Neuronal stem cell (in vitro differentiated cells): Measurements from ENCODE around the gene ZNF423.
A peak's percentile ranks its signal among the peaks of the same experiment; 100 is the strongest.

Experiments used
- DNase-seq: peaks from one replicate; pipeline ENCODE4 v3.0.0-alpha.2; 2013; ENCODE audit warnings: low spot score
- H2AFZ ChIP-seq: one replicate; pipeline ENCODE4 v1.6.1; 2013; ENCODE audit warnings: mild to moderate bottlenecking, low read length, inconsistent platforms
- H2AK5ac ChIP-seq: 2 replicates; pipeline ENCODE4 v1.6.1; 2013; ENCODE audit warnings: low read depth, mild to moderate bottlenecking, inconsistent platforms, low read length, moderate library complexity, mixed read lengths
- H2BK120ac ChIP-seq: 2 replicates; pipeline ENCODE4 v1.6.1; 2013; ENCODE audit warnings: low read depth, mild to moderate bottlenecking, inconsistent platforms, low read length, moderate library complexity, mixed read lengths
- H2BK12ac ChIP-seq: one replicate; pipeline ENCODE4 v1.6.1; 2013; ENCODE audit warnings: low read length, inconsistent platforms
- H2BK15ac ChIP-seq: 2 replicates; pipeline ENCODE4 v1.6.1; 2013; ENCODE audit warnings: mild to moderate bottlenecking, low read length, inconsistent platforms, mixed read lengths
- H2BK5ac ChIP-seq: one replicate; pipeline ENCODE4 v1.6.1; 2013; ENCODE audit warnings: inconsistent platforms, mild to moderate bottlenecking, low read length, moderate library complexity
- H3K14ac ChIP-seq: one replicate; pipeline ENCODE4 v1.6.1; 2013; ENCODE audit warnings: low read length, inconsistent platforms
- H3K18ac ChIP-seq: 2 replicates; pipeline ENCODE4 v1.6.1; 2013; ENCODE audit warnings: low read length, inconsistent platforms
- H3K23ac ChIP-seq: 2 replicates; pipeline ENCODE4 v1.6.1; 2013; ENCODE audit warnings: low read depth, mild to moderate bottlenecking, mixed read lengths, low read length, inconsistent platforms; ENCODE audit not compliant: poor library complexity
- H3K27ac ChIP-seq: replicated peaks from 3 replicates; pipeline ENCODE4 v1.5.1; 2013; ENCODE audit warnings: low read length, inconsistent platforms
- H3K27me3 ChIP-seq, 3 experiments: 2 replicates each; pipeline ENCODE4 v1.6.1; 2013; ENCODE audit warnings: low read length in 3 of 3, mild to moderate bottlenecking in 2 of 3, inconsistent platforms in 1 of 3, low read depth in 1 of 3, mixed read lengths in 1 of 3, moderate library complexity in 1 of 3; ENCODE audit not compliant: control insufficient read depth in 3 of 3, insufficient read depth in 3 of 3
- H3K36me3 ChIP-seq, 2 donors: replicated peaks in 1 of 2; 2 replicates each; pipeline ENCODE4 v1.6.1; 2013; ENCODE audit warnings: low read length in 2 of 2; ENCODE audit not compliant: control insufficient read depth in 2 of 2, insufficient read depth in 2 of 2
- H3K4ac ChIP-seq: 2 replicates; pipeline ENCODE4 v1.6.1; 2013; ENCODE audit warnings: inconsistent platforms, mild to moderate bottlenecking, low read length, moderate library complexity
- H3K4me1 ChIP-seq, 2 donors: 1 replicate in 1 of 2; 2 replicates in 1 of 2; pipeline ENCODE4 v1.6.1; 2013; ENCODE audit warnings: low read length in 2 of 2, low read depth in 1 of 2; ENCODE audit not compliant: control insufficient read depth in 2 of 2, insufficient read depth in 1 of 2
- H3K4me2 ChIP-seq: one replicate; pipeline ENCODE4 v1.6.1; 2013; ENCODE audit warnings: mild to moderate bottlenecking, low read length, inconsistent platforms; ENCODE audit not compliant: insufficient read depth, poor library complexity, severe bottlenecking
- H3K4me3 ChIP-seq, 2 donors: 2 replicates each; pipeline ENCODE4 v1.5.1; 2013; ENCODE audit warnings: low read length in 2 of 2, mild to moderate bottlenecking in 2 of 2, inconsistent platforms in 1 of 2, moderate library complexity in 1 of 2
- H3K79me1 ChIP-seq: one replicate; pipeline ENCODE4 v1.6.1; 2013; ENCODE audit warnings: low read depth, mild to moderate bottlenecking, inconsistent platforms, low read length, moderate library complexity
- H3K9ac ChIP-seq: one replicate; pipeline ENCODE4 v1.6.1; 2013; ENCODE audit warnings: mild to moderate bottlenecking, low read depth, low read length, inconsistent platforms; ENCODE audit not compliant: poor library complexity
- H3K9me3 ChIP-seq, 2 donors: replicated peaks in 1 of 2; 2 replicates each; pipeline versions ENCODE3 to v1.6.1; 2013; ENCODE audit warnings: low read length in 2 of 2, mild to moderate bottlenecking in 2 of 2, inconsistent platforms in 1 of 2, low read depth in 1 of 2, mixed read lengths in 1 of 2, moderate library complexity in 1 of 2; ENCODE audit not compliant: control insufficient read depth in 2 of 2, insufficient read depth in 1 of 2
- H4K8ac ChIP-seq: one replicate; pipeline ENCODE4 v1.6.1; 2013; ENCODE audit warnings: low read depth, mild to moderate bottlenecking, inconsistent platforms, low read length, moderate library complexity
- H4K91ac ChIP-seq: one replicate; pipeline ENCODE4 v1.6.1; 2013; ENCODE audit warnings: low read length, low read depth, mild to moderate bottlenecking, inconsistent platforms; ENCODE audit not compliant: poor library complexity
- WGBS, 2 donors: extraction: QIAGEN DNeasy Blood & Tissue Kit; methylation state at CpG; one replicate each; pipeline ENCODE4 v1.1.7; 2013; ENCODE audit warnings: missing lambda C conversion rate in 2 of 2, mixed read lengths in 1 of 2; ENCODE audit not compliant: insufficient read length in 2 of 2, insufficient replicate concordance in 1 of 2; ENCODE audit errors: extremely low coverage in 2 of 2; 5-methylcytosine and 5-hydroxymethylcytosine counted together

Gene ZNF423

DNA sequence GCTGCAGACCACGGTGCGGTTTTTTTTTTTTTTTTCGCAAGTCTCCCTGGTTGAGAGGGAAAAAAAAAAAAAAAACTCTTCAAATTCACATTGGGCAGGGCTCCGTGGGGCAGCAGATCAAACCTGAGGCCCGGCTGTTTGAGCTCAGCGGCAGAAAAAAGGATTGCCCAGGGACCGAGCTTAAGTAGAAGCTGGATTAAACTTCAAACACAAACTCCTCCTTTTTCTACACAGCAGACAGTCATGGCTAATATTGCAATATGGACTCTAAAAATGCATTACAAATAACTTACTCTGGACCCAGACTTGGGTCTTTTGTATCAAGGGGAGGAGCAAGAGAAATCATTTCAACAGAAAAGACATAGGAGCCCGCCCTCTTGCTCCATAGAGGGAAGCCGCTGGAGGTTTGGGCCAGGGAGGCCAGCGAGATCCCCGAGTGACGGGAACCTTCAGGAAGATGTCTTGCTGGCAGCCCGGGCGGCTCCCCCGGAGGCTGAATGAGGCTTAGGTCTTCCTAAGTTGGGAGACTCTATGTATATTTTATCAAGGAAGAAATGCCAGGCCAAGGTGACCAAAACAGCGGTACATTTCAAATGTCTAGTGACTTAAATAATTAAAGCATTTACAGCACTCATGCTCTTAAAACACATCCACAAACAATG, 167.7 kb downstream of the ZNF423 start:
- Histone ChIP-seq H3K4me1 (peaks cover 0 to 3% of the 10 kb centered on the region in 2 donors), H3K9me3 (no peaks in the 10 kb centered on the region), H3K27me3 (no peaks in the 10 kb centered on the region), H3K18ac (peak overlapping the region; percentile 33), H2AK5ac (peak overlapping the region; percentile 60), H3K36me3 (peaks cover 0 to 42% of the 10 kb centered on the region in 2 donors), H3K23ac (no peak overlapping the region), H3K79me1 (peaks cover 4% of the 10 kb centered on the region), H2BK12ac (no peak overlapping the region), H3K14ac (no peak overlapping the region), H3K27ac (no peak overlapping the region), H3K4ac (no peak overlapping the region), H4K91ac (no peak overlapping the region), H3K9ac (no peak overlapping the region), H3K4me3 (no peak overlapping the region), H2BK5ac (no peak overlapping the region), H2BK120ac (no peak overlapping the region), H2AFZ (no peak overlapping the region), H3K4me2 (no peak overlapping the region), H2BK15ac (no peak overlapping the region), H4K8ac (no peak overlapping the region)
- WGBS, 2 donors = no CpG with 5 or more reads among the region's 16 CpGs
- no peak for DNase-seq

DNA sequence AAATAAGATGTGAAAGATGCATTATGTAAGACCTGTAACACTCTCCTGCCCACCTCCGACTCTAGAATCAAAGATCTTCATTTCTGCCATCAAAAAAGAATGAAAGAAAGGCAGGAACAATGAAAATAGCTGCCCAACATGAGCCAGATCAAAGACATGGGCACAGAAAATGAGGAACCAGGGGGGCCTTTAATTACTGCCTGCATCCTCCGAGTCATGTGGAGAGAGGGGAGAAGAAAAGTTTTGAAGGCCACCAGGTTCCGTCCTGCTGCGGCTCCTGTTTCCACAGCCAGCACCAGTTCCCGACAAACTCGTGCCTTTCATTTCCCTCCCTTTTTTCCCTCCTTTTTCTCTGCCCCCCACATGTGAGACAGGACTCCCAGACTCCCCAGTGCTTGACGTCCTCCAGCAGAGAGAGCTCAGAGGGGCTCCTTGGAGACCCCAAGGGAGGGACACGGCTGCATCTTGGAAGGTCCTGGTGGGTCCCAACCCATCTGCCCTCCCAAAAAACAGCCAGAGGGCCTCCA, 168.4 kb downstream of the ZNF423 start:
- peaks cover 4% of the 10 kb centered on the region for H3K79me1 ChIP-seq
- no peak overlapping the region for H2BK12ac ChIP-seq
- no peak overlapping the region for H2BK120ac ChIP-seq
- no peak overlapping the region for H4K91ac ChIP-seq
- peak overlapping the region; percentile 33 for H3K18ac ChIP-seq
- H3K4me3 ChIP-seq = no peak overlapping the region
- H3K4me2 ChIP-seq = no peak overlapping the region
- no peak overlapping the region for H2AFZ ChIP-seq
- H2BK5ac ChIP-seq = no peak overlapping the region
- DNase-seq = no peak
- peaks cover 0 to 42% of the 10 kb centered on the region in 2 donors for H3K36me3 ChIP-seq
- H2BK15ac ChIP-seq = no peak overlapping the region
- no peak overlapping the region for H3K9ac ChIP-seq
- H3K4ac ChIP-seq = no peak overlapping the region
- no CpG with 5 or more reads among the region's 8 CpGs for WGBS, 2 donors
- no peaks in the 10 kb centered on the region for H3K27me3 ChIP-seq
- H4K8ac ChIP-seq = no peak overlapping the region
- no peak overlapping the region for H3K14ac ChIP-seq
- no peaks in the 10 kb centered on the region for H3K9me3 ChIP-seq
- peak overlapping the region; percentile 60 for H2AK5ac ChIP-seq
- H3K27ac ChIP-seq = no peak overlapping the region
- no peak overlapping the region for H3K23ac ChIP-seq
- H3K4me1 ChIP-seq = peaks cover 0 to 3% of the 10 kb centered on the region in 2 donors

DNA sequence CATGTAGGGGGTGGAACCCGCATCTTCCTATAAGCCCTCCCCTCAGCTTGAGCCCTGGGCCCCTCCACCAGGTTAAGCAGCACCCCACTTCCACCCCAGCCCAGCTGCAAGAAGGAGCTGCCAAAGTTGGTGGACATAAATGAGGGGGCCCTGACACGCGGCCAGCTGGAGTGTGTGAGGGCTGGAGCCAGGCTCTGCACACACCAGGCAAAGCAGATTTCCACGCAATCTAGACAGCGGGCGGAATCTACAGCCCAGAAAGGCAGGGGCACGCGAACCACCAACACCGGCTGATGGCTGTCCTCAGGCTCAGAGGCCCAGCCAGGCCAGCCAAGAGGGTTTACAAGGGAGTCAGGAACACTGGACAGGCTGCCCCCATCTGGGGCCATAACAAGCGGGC, 171.2 kb downstream of the ZNF423 start:
- no peak overlapping the region for H3K27ac ChIP-seq
- H2BK5ac ChIP-seq = no peak overlapping the region
- H2BK15ac ChIP-seq = peak overlapping the region; percentile 44
- no peak overlapping the region for H3K9ac ChIP-seq
- H4K8ac ChIP-seq = no peak overlapping the region
- H3K36me3 ChIP-seq = peaks cover 2 to 53% of the 10 kb centered on the region in 2 donors
- H3K27me3 ChIP-seq = no peaks in the 10 kb centered on the region
- peaks cover 4 to 18% of the 10 kb centered on the region in 2 donors for H3K9me3 ChIP-seq
- H4K91ac ChIP-seq = no peak overlapping the region
- H3K18ac ChIP-seq = peak overlapping the region; percentile 78
- no CpG with 5 or more reads among the region's 10 CpGs for WGBS, 2 donors
- H3K4me1 ChIP-seq = peaks cover 0 to 3% of the 10 kb centered on the region in 2 donors
- H3K4me2 ChIP-seq = no peak overlapping the region
- no peak overlapping the region for H3K4ac ChIP-seq
- no peak for DNase-seq
- H3K14ac ChIP-seq = peak overlapping the region; percentile 42
- no peak overlapping the region for H3K4me3 ChIP-seq
- H2BK12ac ChIP-seq = no peak overlapping the region
- no peak overlapping the region for H2BK120ac ChIP-seq
- no peak overlapping the region for H2AFZ ChIP-seq
- H2AK5ac ChIP-seq = peak overlapping the region; percentile 14
- peak overlapping the region; percentile 35 for H3K23ac ChIP-seq
- peaks cover 4% of the 10 kb centered on the region for H3K79me1 ChIP-seq

DNA sequence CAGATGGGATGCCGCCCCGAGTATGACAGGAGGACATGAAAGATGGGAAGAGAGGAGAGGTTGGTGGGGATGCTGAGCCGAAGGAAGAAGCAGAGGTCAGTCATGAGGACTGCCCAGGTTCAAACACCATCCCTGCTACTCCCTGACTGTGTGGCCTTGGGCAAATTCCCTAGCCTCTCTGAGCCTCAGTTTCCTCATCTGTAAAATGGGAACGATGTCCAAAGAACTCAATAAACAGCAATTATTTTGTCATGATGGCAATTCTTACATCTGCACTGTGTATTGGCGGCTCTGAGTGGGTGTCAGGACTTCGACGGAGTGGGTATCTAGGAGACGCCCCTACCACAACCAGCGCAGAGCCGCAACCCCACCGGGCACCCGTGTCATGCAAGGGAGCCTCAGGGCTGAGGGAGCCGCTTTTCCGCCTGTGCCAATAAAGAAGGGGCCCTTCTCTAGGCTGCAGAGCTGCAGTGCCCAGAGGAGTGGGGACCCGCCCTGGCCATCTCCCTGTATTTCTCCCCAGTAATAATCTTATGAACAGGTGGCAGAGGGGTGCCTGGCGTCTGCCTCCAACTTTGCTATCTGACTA, 173.2 kb downstream of the ZNF423 start:
- no peak overlapping the region for H2BK12ac ChIP-seq
- H3K27me3 ChIP-seq = no peaks in the 10 kb centered on the region
- no peak overlapping the region for H2AFZ ChIP-seq
- peak overlapping the region; percentile 61 for H3K23ac ChIP-seq
- no peak overlapping the region for H3K4me3 ChIP-seq
- H3K9me3 ChIP-seq = peaks cover 4 to 22% of the 10 kb centered on the region in 2 donors
- H2AK5ac ChIP-seq = no peak overlapping the region
- peak overlapping the region; percentile 66 for H3K14ac ChIP-seq
- DNase-seq = no peak
- H3K9ac ChIP-seq = no peak overlapping the region
- no peak overlapping the region for H2BK15ac ChIP-seq
- no CpG with 5 or more reads among the region's 16 CpGs for WGBS, 2 donors
- H4K91ac ChIP-seq = no peak overlapping the region
- H3K4ac ChIP-seq = no peak overlapping the region
- peaks cover 2 to 50% of the 10 kb centered on the region in 2 donors for H3K36me3 ChIP-seq
- peaks cover 4% of the 10 kb centered on the region for H3K79me1 ChIP-seq
- no peak overlapping the region for H3K4me2 ChIP-seq
- no peak overlapping the region for H2BK120ac ChIP-seq
- H3K18ac ChIP-seq = peak overlapping the region; percentile 24
- H3K27ac ChIP-seq = no peak overlapping the region
- no peak overlapping the region for H2BK5ac ChIP-seq
- no peak overlapping the region for H4K8ac ChIP-seq
- H3K4me1 ChIP-seq = no peaks in the 10 kb centered on the region
